H54 (cell line): ENCODE measurements around the gene FAM149A.

Source experiments
- DNase-seq: peaks from one replicate; pipeline ENCODE4 v3.0.0; 2011; ENCODE audit warnings: low spot score, mixed read lengths; ENCODE audit not compliant: insufficient read length
- FAIRE-seq: peaks from 3 replicates; lab custom pipeline; 2011; peaks lifted over from hg19 to GRCh38; lab: Jason Lieb, UNC
- POLR2A ChIP-seq: IDR thresholded peaks from 2 replicates; pipeline ENCODE4 v1.6.1; 2011; ENCODE audit warnings: low read depth, mild to moderate bottlenecking, low read length

FAM149A gene

DNA sequence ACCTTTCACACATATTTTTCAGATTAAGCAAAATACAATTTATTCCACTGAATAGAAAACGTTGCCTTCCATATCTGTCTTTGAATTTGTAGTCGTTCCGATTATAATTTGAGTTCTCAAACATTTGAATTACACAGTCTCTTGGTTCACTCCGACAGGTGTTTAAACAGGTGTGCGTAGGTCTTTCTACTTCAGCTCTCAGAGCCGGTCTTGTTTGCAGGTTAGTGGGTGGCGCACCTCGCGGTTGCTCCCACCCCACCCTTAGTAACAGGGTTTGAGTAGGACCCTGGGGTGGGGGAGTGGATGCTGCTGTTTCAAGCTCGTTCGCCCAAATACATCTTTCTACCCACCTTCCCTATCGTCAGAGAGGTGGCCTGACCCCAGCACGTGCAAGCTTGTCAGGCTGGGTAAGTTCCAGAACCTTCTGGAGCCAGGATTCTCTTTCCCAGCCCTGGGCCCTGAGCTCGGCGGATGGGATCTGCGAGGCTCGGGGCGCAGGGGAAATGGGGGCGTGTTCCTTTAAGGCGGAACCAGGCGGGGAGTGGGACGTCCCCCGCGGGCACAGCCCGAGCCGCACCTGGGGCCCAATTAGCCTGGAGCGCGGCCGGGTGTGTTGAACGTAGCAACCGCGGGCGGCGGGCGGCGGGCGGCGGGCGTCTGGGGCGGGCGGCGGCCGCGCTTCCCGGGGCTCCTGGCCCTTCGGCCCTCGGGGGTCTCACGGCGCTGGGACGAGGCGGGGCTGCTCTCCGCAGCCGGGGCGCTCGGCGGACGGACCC is at the start of gene FAM149A:
Gene FAM149A (plus strand): TSS at position 591 of the 776 bp plus-strand sequence.
- TF ChIP-seq POLR2A, result no peak
- no peak for FAIRE-seq
- DNase-seq, result no peak

DNA sequence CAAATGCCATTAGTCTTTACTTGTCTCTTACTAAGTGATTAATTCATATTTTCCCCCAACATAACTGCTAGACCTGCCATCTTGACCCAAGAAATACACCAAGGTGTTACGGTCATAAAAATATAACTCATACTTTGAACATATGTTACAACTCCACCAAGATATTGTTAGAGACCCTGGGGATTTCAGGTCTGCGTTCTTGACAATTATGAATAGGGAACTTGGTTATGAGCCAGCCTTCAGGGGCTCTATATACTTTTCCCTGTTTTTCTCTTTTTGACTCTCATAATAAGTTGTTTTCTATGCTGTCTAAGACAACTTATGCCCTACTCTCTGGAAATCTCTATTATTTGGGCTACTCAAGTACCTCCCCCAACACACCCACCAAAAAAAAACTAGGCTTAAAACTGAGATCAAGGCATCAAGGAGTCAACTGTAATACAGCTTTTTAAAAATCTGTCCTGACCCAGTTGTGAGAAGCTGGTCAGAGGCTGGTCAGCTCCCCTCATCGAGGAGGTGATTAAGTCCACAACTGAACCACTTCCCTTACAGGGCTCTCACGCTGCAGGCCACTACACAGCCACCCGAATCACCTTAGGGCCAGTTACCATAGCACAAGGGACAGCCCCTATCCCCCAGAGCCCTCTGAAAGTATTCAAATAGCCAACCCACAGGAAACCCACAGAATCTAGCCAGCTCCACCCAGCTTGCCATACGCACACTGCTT is 46.1 kb upstream of the FAM149A start:
- FAIRE-seq (no peak), DNase-seq (no peak)
- TF ChIP-seq POLR2A, result no peak

DNA sequence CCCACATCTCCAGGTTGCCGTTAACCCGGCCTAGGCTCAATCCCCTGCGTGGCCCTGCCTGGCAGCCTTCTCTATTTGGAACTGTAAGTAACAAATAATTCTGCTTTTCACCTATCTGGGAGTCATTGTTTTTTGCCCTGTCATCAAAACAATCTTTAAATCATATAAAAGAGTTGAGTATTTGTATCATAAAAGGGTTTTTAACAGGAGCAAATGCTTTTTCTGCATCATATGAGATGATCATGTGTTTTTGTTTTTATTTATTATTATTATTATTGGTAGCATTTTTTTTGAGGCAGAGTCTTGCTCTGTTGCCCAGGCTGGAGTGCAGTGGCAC is 45.6 kb upstream of the FAM149A start:
- TF ChIP-seq POLR2A, result no peak
- FAIRE-seq (no peak), DNase-seq (no peak)

DNA sequence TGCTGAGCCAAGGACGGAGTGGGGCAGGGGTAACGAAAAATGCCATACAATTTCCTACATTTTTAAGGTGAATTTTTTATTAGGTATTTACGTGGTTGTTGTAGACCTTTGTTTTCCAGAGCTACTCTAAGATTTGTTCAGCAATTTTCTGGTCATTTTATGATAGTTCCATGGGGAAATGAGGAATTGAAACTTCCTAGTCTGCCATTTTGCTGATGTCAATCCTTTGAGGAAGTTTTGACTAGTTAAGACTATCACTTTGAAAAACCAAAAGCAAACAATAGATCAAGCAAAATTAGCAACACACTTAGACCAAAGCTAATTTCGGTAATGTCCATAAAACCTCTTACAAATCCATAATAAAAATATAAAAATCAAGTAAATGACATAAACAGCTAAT is 42.6 kb upstream of the FAM149A start:
- TF ChIP-seq POLR2A, result no peak
- no peak for FAIRE-seq
- DNase-seq, result no peak

DNA sequence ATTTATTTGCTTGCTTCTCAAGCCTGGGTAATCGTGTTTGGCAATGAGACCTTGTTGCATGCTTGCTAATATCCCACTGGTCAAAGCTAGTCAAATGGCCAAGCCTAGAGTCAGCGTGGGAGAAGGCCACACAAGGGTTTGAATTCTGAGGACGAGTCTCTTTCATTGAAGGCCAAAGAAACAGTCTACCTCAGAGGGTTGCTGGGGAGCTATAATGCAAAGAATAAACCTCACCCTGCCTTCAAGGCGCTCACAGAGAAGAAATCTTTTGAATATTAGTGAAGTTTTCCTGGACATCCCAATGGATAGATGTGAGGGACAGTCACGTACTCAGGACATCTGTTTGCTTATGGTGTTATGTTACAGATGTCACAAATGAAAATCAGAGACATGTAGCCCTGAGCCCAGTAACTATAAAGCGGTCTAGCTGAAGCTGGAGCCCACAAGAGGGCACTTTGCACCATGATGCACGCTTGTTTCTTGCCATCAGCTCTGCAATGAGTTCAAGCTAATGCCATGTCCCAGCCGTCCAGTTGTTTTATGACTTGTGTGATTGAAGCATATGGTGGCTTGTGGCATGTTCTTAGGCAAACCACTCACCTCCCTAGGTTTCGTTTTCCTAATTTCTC is 36.6 kb upstream of the FAM149A start:
- FAIRE-seq (peak; percentile 58), DNase-seq (peak; percentile 27)
- no peak for TF ChIP-seq POLR2A

DNA sequence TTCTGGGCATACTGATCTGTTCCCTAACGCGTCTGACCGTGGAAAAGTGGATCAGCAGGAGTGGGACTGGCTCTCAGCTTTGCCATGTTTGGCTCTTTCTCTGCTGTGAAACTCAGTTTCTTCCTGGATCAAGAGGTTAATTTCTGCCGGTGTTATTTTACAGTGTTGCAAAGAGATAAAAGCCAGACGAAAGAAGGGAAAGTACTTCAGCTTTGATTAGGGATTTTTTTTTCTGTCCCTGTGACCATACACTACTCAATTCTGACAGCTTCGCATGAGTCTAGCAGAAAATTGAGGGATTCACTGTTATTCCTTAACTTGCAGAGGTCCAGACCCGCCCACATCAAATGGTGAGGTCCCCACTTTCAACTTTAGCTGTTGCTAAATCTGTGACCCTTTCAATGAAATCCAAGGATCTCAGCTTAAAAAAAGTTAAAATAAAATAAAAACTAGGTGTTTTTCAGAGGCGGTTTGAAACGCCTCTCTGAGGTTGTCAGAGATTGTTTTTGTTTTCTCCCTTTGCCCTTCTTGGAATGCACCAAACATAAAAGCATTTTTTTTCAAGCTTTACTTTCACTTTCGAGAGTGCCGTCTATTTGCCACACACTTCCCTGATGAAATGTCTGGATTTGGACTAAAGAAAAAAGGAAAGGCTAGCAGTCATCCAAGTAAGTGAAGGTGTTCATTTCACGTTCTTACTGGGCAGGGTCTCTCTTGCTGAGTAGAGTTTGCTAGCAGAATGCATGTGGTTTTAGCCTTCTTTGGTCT is 35.7 kb upstream of the FAM149A start, which contains the start of gene TLR3:
Gene TLR3 (plus strand): TSS at position 576 of the 768 bp plus-strand sequence. CDS start 7,464 bp downstream, outside the sequence.
- FAIRE-seq (no peak), DNase-seq (no peak)
- TF ChIP-seq POLR2A, result no peak

DNA sequence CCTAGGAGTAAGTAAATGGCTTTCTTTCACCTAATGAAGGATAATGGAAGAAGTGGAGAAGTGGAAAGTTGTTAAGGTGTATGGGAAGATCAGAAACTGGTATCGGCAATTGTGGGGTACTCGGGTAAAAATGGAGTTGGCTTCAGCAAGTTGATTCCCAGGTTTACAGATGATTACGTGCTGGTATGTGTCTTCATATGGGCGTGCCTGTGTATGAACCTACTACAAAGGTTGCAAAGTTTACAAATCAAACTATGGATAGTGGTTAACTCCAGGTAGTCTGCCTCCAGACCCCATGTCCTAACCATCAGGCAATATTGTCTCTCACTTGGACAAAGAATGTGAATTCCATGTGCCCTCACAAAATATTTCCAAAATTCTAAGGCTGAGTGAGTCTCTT is 34.8 kb upstream of the FAM149A start:
- FAIRE-seq (no peak), DNase-seq (no peak)
- TF ChIP-seq POLR2A, result no peak

DNA sequence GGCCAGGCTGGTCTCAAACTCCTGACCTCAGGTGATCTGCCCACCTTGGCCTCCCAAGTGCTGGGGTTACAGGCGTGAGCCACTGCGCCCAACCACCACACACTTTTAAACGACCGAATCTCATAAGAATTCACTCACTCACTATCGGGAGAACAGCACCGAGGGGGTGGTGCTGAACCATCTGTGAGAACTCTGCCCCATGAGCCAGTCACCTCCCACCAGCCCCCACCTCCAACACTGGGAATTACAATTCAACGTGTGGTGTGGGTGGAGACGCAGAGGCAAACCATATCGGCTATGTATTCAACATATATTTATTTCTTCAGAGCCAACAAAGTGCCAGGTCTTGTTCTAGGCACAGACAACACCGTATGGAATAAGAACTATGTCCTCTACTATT is 32.0 kb upstream of the FAM149A start:
- TF ChIP-seq POLR2A, result no peak
- FAIRE-seq (no peak), DNase-seq (no peak)

DNA sequence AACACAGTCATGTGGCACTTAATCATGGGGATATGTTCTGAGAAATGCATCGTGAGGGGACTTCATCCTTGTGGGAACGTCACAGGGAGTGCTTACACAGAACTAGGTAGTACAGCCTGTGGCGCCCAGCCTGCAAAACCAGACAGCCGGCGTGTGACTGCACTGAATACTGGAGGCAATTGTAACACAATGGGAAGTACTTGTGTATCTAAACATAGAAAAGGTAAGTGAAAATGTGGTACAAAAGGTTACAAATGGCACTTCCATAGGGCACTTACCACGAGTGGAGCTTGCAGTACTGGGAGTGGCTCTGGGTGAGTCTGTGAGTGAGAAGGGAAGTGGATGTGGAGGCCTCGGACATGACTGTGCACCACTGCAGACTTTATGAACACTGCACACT is 30.3 kb upstream of the FAM149A start:
- DNase-seq (no peak), FAIRE-seq (no peak)
- TF ChIP-seq POLR2A, result no peak

DNA sequence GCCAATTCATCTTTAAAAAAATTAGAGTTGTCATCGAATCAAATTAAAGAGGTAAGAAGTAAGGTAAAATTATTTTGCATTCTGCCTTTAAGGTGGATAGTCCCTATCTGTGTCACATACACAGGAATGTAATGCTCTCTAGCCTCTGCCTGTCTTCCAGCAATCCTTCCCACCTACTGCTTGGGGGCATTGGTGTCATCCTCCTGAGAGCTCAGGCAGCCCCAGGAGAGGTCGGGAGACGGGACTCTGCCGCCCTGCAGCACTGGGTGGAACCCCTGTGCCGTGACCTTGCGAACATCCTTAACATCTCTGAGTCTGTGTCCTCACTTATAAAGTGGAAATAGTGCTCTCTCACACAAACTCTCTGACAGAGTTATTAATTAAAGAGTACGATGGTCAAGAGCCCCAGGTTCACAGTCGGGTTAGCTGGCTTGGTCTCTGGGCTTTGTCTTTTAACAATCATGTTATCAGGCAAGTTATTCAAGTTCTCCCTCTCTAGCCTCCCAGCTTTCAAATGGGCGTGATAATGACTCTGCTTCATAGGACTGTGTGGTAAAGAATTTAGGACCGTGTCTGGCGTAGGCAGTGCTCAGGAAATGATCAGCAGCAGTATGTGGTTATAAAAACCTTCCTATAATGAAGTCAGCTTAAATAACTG is 25.4 kb upstream of the FAM149A start:
- TF ChIP-seq POLR2A, result no peak
- no peak for DNase-seq
- no peak for FAIRE-seq

DNA sequence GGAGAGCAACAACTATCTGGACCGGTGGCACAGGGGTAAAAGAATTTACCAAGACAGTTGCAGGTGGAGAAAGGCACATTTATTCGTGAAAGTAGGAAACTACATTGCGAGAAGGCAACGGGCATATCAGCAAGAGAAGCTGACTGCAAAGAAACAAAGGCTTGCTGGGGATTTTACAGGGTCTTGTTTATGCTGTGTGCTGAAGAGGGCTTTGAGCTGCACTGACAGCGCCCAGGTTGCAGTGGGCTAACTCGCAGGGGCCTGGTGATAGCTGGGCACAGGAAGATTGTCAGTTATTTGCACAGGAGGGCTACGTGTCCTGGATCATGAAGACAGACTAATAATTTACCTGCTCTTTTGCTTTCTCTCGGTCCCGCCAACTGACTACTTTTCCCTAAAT is 24.8 kb upstream of the FAM149A start:
- DNase-seq (no peak), FAIRE-seq (no peak)
- no peak for TF ChIP-seq POLR2A

DNA sequence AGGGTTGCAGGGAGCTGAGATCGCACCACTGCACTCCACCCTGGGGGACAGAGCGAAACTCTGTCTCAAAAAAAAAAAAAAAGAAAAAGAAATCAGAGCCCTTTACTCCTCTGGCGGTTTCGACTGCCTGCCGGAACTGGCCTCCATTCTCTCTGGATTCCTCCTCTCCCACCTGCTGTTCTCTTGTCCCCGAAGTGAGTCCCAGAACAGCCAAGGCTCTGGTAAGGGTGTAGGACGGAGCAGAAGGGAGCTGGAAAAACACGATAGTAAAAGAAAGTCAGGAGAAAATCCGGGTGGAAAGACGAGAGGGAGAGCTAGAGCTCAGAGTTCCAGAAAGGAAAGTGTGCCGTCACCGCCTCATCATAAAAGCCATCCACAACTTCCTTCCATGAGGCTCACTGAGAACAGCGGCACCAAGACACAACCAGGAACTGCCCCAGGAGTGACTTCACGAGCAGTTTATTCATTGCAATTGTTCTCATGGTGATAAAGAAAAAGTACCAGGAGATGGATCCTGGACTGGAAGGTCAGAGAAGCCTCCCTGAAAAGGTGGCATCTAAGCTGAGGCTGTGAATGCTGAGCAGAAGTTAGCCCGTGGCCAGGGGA is 23.2 kb upstream of the FAM149A start:
- DNase-seq (no peak), FAIRE-seq (no peak)
- no peak for TF ChIP-seq POLR2A

DNA sequence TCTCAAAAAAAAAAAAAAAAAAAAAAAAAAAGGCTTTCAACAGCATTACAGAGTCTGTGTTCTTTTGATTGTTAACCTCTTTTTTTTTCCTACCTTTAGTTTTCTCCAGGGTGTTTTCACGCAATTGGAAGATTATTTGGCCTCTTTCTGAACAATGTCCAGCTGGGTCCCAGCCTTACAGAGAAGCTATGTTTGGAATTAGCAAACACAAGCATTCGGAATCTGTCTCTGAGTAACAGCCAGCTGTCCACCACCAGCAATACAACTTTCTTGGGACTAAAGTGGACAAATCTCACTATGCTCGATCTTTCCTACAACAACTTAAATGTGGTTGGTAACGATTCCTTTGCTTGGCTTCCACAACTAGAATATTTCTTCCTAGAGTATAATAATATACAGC is 22.3 kb upstream of the FAM149A start:
- DNase-seq (no peak), FAIRE-seq (no peak)

More for the DNA sequence above, 22.3 kb upstream of the FAM149A start:
- no peak for TF ChIP-seq POLR2A
